ENCODE results near the gene RBM8A.
A peak's percentile ranks its signal among the peaks of the same experiment; 100 is the strongest.

RBM8A gene

GRCh38 chr1:145961425-145962156 is 34.3 kb upstream of the RBM8A start:
- Histone ChIP-seq H3K9me3 (ENCODE audit: control insufficient read depth, low read depth, low read length) (no peaks in the 10 kb centered on the region), H3K9ac (ENCODE audit: low read length) (peak overlapping the region; percentile 6), H3K4me1 (ENCODE audit: control insufficient read depth, low read depth, low read length) (peaks cover 23% of the 10 kb centered on the region), H3K4me3 (ENCODE audit: low read length) (peak overlapping the region; percentile 84), H3K36me3 (ENCODE audit: control insufficient read depth, low read depth, low read length) (no peaks in the 10 kb centered on the region), H3K27me3 (ENCODE audit: control insufficient read depth, insufficient read depth, low read length) (peaks cover 67% of the 10 kb centered on the region), H3K27ac (ENCODE audit: low read length) (no peak overlapping the region)

DNA sequence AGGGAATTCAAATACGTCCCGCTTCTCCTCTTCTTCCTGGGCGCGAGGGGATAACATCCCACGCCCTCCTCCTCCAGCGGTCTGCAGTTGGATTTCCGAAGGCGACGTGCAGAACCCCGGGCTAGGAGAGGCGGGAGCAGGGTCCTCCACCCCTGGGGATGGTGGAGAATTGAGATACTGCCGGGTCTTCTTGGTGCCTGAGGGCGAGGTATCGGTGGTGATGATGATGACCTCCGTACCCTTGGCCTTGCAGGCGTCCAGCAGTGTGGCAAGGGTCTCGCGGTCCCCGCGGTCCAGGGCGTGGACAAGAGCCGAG is 33.8 kb upstream of the RBM8A start:
- Histone ChIP-seq H3K4me1 (ENCODE audit: control insufficient read depth, low read depth, low read length) (peaks cover 23% of the 10 kb centered on the region), H3K27ac (ENCODE audit: low read length) (no peak overlapping the region), H3K4me3 (ENCODE audit: low read length) (peak overlapping the region; percentile 84)

DNA sequence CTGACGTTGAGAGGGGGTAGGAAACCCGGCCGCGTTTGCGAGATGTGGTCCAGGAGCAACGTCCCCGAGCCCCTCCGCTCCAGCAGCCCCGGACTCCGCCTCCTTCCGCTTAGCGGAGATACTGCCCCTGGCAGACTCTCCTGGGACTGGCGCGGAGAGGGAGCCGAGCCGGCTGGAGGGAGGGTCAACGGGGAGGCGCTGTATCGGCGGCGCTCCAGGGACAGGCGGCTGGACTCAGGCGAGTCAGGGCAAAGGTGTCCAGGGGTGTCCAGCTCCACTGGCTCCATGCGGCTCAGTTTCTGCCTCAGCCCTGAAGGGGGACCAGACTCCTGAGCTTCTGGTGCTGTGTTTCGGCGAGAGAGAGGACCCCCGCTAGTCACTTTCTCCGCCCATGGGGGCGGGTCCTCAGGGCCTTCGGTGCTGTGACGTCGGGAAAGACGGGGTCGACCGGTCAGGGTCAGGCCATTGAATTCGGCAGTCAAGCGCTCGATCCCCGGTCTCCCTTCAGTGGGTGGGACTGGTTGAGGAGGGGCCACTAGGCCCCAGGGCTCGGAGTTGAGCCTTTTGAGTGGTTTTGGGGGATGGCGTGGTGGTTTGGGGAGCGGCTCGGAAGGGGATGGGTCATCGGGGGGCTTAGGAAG is 33.3 kb upstream of the RBM8A start:
- no peaks in the 10 kb centered on the region for H3K36me3 ChIP-seq (ENCODE audit: control insufficient read depth, low read depth, low read length)
- H3K27me3 ChIP-seq (ENCODE audit: control insufficient read depth, insufficient read depth, low read length): peaks cover 77% of the 10 kb centered on the region
- peak overlapping the region; percentile 84 for H3K4me3 ChIP-seq (ENCODE audit: low read length)
- H3K4me1 ChIP-seq (ENCODE audit: control insufficient read depth, low read depth, low read length): peaks cover 23% of the 10 kb centered on the region
- H3K9ac ChIP-seq (ENCODE audit: low read length): peak overlapping the region; percentile 6
- H3K9me3 ChIP-seq (ENCODE audit: control insufficient read depth, low read depth, low read length): no peaks in the 10 kb centered on the region
- H3K27ac ChIP-seq (ENCODE audit: low read length): no peak overlapping the region

More for the DNA sequence above, 33.8 kb upstream of the RBM8A start:
- Histone ChIP-seq H3K9me3 (ENCODE audit: control insufficient read depth, low read depth, low read length) (no peaks in the 10 kb centered on the region), H3K27me3 (ENCODE audit: control insufficient read depth, insufficient read depth, low read length) (peaks cover 73% of the 10 kb centered on the region), H3K9ac (ENCODE audit: low read length) (peak overlapping the region; percentile 6), H3K36me3 (ENCODE audit: control insufficient read depth, low read depth, low read length) (no peaks in the 10 kb centered on the region)

DNA sequence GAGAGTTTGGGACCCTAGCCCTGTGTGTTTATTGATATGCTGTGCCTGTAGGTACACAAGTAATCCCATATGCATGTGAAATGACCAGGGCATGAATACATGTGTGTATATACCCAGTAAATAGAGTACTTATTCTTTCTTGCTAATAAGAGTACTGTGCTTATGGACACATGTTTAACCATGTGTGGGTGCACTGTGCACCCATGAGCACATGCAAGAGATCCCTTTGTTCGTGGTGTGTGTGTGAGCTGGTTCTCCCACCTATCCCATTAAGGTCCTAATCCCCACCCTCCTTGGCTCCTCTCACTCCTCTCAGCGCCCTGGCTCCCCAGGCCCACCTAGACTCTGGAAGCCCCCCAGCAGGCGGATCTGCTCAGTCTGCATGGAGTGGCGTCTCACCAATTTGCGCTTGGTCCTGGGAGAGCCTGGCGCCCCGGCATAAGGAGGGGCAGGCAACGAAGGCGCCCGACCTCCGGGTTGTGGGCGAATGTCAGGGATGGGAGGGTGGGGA is 32.7 kb upstream of the RBM8A start:
- no peak overlapping the region for H3K9ac ChIP-seq (ENCODE audit: low read length)
- peaks cover 83% of the 10 kb centered on the region for H3K27me3 ChIP-seq (ENCODE audit: control insufficient read depth, insufficient read depth, low read length)
- no peaks in the 10 kb centered on the region for H3K36me3 ChIP-seq (ENCODE audit: control insufficient read depth, low read depth, low read length)
- H3K4me3 ChIP-seq (ENCODE audit: low read length): peak overlapping the region; percentile 84
- H3K9me3 ChIP-seq (ENCODE audit: control insufficient read depth, low read depth, low read length): no peaks in the 10 kb centered on the region
- peaks cover 21% of the 10 kb centered on the region for H3K4me1 ChIP-seq (ENCODE audit: control insufficient read depth, low read depth, low read length)
- H3K27ac ChIP-seq (ENCODE audit: low read length): no peak overlapping the region

DNA sequence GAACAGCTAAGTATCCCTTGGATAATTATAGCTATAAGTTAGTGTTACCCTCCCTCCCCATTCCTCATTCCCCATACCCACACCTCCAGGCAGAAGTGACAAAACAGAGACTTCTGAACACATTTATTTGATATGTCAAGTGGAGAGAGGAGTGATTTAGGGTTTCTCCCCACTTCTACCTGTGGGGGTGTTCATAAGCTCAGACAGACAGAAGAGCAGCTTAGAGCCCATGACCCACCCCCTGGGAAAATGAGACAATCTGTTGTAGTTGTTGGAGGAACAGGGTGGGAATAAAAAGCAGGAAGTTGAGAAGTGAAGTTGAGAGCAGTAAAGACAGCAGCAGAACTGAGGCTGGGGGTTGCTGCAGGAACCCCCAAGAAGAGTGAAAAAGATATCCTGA is 32.0 kb upstream of the RBM8A start:
- Histone ChIP-seq H3K9me3 (ENCODE audit: control insufficient read depth, low read depth, low read length) (no peaks in the 10 kb centered on the region), H3K9ac (ENCODE audit: low read length) (no peak overlapping the region), H3K36me3 (ENCODE audit: control insufficient read depth, low read depth, low read length) (no peaks in the 10 kb centered on the region), H3K4me3 (ENCODE audit: low read length) (no peak overlapping the region), H3K27me3 (ENCODE audit: control insufficient read depth, insufficient read depth, low read length) (peaks cover 87% of the 10 kb centered on the region), H3K27ac (ENCODE audit: low read length) (no peak overlapping the region), H3K4me1 (ENCODE audit: control insufficient read depth, low read depth, low read length) (peaks cover 20% of the 10 kb centered on the region)

DNA sequence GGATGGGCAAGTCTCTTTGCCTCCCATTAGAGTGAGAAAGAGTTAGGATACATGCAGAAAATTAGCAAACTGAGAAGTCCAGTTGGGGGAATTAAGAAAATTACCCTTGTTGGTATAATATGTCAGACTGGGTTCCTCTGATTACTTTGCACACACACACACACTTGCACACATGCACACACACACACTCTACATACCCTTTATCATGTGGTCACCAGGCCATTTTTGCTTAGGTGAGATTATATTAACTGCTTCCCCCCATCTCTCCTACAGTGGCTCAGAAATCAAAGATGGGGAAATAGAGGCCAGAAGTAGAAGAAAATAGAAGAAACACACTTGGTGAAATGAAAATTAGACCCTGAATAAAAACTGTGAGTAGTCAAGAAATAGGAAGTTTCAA is 31.4 kb upstream of the RBM8A start:
- Histone ChIP-seq H3K4me1 (ENCODE audit: control insufficient read depth, low read depth, low read length) (peaks cover 16% of the 10 kb centered on the region), H3K27ac (ENCODE audit: low read length) (no peak overlapping the region), H3K4me3 (ENCODE audit: low read length) (no peak overlapping the region)

DNA sequence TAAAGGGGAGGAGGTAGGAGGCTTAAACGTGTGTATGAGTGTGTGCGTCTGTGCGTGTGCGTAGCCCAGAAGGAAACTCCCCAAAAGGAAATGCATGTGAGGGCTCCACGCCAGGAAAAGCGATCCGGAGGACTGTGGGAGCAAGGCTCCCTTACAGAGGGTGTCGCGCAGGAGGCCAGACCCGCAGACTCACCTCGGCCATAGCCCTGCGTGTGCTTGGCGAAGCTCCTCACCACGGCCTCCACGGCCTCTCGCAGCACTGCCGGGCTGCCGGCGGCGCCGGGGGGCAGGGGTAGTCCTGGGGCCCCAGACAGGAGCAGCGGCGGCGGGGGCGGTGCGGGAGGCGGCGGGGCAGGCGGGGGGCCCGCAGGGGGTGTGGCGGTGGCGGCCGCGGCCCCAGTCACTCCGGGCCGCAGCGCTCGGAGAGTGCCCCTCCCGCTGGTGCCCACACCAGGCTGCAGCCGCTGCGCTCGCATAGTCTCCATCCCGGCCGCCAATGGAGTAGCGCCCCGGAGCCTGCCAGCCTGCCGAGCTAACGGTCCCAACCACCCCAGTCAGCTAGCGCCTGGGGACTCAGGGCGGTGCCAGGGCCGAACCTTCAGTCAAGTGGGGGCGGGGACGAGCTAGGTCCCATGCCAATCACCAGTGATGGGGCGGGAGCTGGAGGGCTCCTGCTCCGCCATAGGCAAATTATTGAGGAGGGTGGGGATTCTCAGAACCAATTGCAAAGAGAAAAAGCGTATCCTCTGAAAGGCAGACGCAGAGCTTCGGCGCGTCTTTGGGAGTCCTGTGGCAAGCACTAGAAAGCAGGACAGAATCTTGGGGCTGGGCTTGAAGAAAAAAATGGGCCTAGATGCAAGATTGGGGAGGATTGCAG is 30.4 kb upstream of the RBM8A start, which contains the start of gene LIX1L:
LIX1L (minus strand) TSS at position 575 of the 877 bp plus-strand sequence; CDS start at position 485, 90 bp downstream.
- Histone ChIP-seq H3K9me3 (ENCODE audit: control insufficient read depth, low read depth, low read length) (no peaks in the 10 kb centered on the region), H3K4me3 (ENCODE audit: low read length) (peak within 1 kb of the TSS; percentile 69), H3K36me3 (ENCODE audit: control insufficient read depth, low read depth, low read length) (no peaks in the 10 kb centered on the region), H3K4me1 (ENCODE audit: control insufficient read depth, low read depth, low read length) (peaks cover 12% of the 10 kb centered on the region), H3K27me3 (ENCODE audit: control insufficient read depth, insufficient read depth, low read length) (peaks cover 71% of the 10 kb centered on the region), H3K27ac (ENCODE audit: low read length) (no peak within 1 kb of the TSS), H3K9ac (ENCODE audit: low read length) (peak within 1 kb of the TSS; percentile 26)

More for the DNA sequence above, 31.4 kb upstream of the RBM8A start:
- Histone ChIP-seq H3K36me3 (ENCODE audit: control insufficient read depth, low read depth, low read length) (no peaks in the 10 kb centered on the region), H3K9me3 (ENCODE audit: control insufficient read depth, low read depth, low read length) (no peaks in the 10 kb centered on the region), H3K9ac (ENCODE audit: low read length) (no peak overlapping the region), H3K27me3 (ENCODE audit: control insufficient read depth, insufficient read depth, low read length) (peaks cover 81% of the 10 kb centered on the region)

DNA sequence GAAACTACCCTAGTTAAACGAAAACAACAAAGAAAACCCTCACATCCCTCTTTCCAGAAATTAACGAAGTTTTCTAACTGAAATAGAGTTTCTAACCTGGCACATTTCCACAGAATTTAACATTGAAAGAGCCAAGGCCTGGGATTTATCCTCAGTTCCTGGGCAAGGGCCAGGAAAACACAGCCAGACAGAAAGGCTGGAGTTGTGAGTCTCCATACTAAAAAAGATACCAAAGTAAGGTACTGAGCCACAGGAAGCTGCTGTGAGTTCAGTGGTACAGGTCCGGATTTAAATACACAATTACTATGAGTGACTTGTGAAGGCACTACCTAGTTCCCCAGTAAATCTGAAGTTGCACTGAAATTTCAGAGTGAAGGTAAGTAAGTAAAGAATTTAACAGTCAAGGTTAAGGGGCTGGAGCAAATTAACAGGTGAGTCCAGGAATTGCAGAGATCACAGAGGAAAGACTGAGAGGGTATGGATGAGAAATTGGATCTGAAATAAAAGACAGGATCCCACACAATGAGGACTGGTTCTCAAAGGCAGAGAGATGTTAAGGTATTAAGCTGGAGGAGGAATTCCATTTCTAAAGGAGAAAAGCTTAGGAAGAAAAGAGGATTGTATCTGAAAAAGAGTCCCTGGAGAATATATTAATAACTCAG is 29.6 kb upstream of the RBM8A start:
- Histone ChIP-seq H3K27ac (ENCODE audit: low read length) (no peak overlapping the region), H3K9ac (ENCODE audit: low read length) (peak overlapping the region; percentile 26)

DNA sequence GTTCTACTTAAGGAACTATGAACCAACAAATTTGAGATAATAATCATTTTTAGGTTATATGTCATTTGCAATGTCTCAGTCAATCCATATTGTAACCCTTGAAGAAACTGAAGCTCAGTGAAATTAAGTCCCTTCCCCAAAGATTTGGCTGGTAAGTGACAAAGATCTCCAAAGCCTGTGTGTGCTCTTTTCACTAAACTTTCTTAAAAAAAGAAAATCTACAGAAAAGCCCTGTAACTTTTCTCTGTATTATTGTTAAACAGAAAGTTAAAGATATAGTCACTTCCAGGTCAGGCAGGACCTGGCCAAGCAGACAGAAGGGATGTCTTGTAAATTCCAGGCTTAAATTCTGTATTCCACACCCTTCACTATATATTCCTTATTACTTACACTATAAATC is 29.1 kb upstream of the RBM8A start:
- no peak overlapping the region for H3K27ac ChIP-seq (ENCODE audit: low read length)
- no peaks in the 10 kb centered on the region for H3K9me3 ChIP-seq (ENCODE audit: control insufficient read depth, low read depth, low read length)
- H3K9ac ChIP-seq (ENCODE audit: low read length): no peak overlapping the region
- H3K4me3 ChIP-seq (ENCODE audit: low read length): peak overlapping the region; percentile 69
- peaks cover 12% of the 10 kb centered on the region for H3K4me1 ChIP-seq (ENCODE audit: control insufficient read depth, low read depth, low read length)
- peaks cover 58% of the 10 kb centered on the region for H3K27me3 ChIP-seq (ENCODE audit: control insufficient read depth, insufficient read depth, low read length)
- no peaks in the 10 kb centered on the region for H3K36me3 ChIP-seq (ENCODE audit: control insufficient read depth, low read depth, low read length)

More for the DNA sequence above, 29.6 kb upstream of the RBM8A start:
- H3K9me3 ChIP-seq (ENCODE audit: control insufficient read depth, low read depth, low read length): no peaks in the 10 kb centered on the region
- H3K4me1 ChIP-seq (ENCODE audit: control insufficient read depth, low read depth, low read length): peaks cover 12% of the 10 kb centered on the region
- H3K27me3 ChIP-seq (ENCODE audit: control insufficient read depth, insufficient read depth, low read length): peaks cover 63% of the 10 kb centered on the region
- peak overlapping the region; percentile 69 for H3K4me3 ChIP-seq (ENCODE audit: low read length)
- no peaks in the 10 kb centered on the region for H3K36me3 ChIP-seq (ENCODE audit: control insufficient read depth, low read depth, low read length)

DNA sequence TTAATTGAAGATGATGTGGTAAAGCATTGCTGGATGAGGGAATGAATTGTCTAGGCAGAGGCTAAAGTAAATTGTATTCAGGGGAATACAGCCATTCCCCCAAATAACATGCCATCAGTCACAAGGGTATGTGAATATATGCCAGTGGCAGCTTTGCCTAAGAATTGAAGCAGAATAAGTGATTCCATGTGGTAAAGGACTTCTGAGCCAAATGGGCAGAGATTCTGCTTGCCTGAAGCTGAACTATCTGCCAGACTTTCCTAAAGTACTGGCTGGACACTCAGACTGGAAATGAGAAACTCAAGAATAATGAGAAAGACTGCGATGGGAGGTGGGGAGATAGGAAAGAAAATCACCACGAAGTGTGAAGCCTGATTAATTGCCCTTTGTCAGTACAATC is 28.2 kb upstream of the RBM8A start:
- no peak overlapping the region for H3K9ac ChIP-seq (ENCODE audit: low read length)
- no peaks in the 10 kb centered on the region for H3K9me3 ChIP-seq (ENCODE audit: control insufficient read depth, low read depth, low read length)
- H3K36me3 ChIP-seq (ENCODE audit: control insufficient read depth, low read depth, low read length): no peaks in the 10 kb centered on the region
- peaks cover 12% of the 10 kb centered on the region for H3K4me1 ChIP-seq (ENCODE audit: control insufficient read depth, low read depth, low read length)
- peaks cover 51% of the 10 kb centered on the region for H3K27me3 ChIP-seq (ENCODE audit: control insufficient read depth, insufficient read depth, low read length)
- no peak overlapping the region for H3K4me3 ChIP-seq (ENCODE audit: low read length)
- H3K27ac ChIP-seq (ENCODE audit: low read length): no peak overlapping the region

DNA sequence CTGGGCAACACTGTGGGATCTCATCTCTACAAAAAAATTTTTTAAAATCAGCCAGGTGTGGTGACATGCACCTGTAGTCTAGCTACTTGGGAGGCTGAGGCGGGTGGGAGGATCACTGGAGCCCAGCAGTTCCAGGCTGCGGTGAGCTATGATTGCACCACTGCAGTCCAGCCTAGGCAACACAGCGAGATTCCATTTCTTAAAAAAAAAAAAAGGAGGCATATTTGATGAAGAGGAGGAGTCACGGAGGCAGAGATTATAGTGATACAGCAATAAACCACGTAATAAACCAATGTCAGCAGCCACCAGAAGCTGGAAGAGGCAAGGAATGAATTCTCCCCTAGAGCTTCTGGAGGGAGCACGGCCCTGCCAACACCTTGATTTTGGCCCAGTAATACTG is 26.6 kb upstream of the RBM8A start:
- no peak overlapping the region for H3K27ac ChIP-seq (ENCODE audit: low read length)
- H3K27me3 ChIP-seq (ENCODE audit: control insufficient read depth, insufficient read depth, low read length): peaks cover 36% of the 10 kb centered on the region
- no peak overlapping the region for H3K9ac ChIP-seq (ENCODE audit: low read length)
- peaks cover 12% of the 10 kb centered on the region for H3K4me1 ChIP-seq (ENCODE audit: control insufficient read depth, low read depth, low read length)
- no peaks in the 10 kb centered on the region for H3K9me3 ChIP-seq (ENCODE audit: control insufficient read depth, low read depth, low read length)
- no peaks in the 10 kb centered on the region for H3K36me3 ChIP-seq (ENCODE audit: control insufficient read depth, low read depth, low read length)
- no peak overlapping the region for H3K4me3 ChIP-seq (ENCODE audit: low read length)
